Activated CD8-positive, alpha-beta T cell treated with anti-CD3 and anti-CD28 coated beads for 36 hours (primary cell): ENCODE results near the gene THRB. TPM values are rescaled to one million over a fixed set of nuclear protein-coding genes. Genes with fewer than 3 reads are reported as not detected.
"Not testable (repeated sequence)": the region's sequence is repeated elsewhere in the genome, so short reads cannot be mapped to it uniquely, and the experiment has no call there.

Experiments used
- ATAC-seq: fragments of 200-7000 bp; cut with Tn5 transposase; one replicate; pipeline ENCODE4 v1.10.0; 2021; ENCODE audit warnings: mild to moderate bottlenecking, moderate library complexity
- CTCF ChIA-PET: fragments of 350-600 bp; sonication (Branson Sonifier 250); formaldehyde crosslinking; loops from one replicate; lab custom pipeline; 2021; ENCODE audit warnings: antibody characterized with exemption; lab: Charles Lee
- POLR2A ChIA-PET: fragments of 350-600 bp; sonication (Branson Sonifier 250); formaldehyde crosslinking; loops from one replicate; lab custom pipeline; 2021; ENCODE audit warnings: antibody characterized with exemption; lab: Charles Lee
- DNase-seq: peaks from one replicate; pipeline ENCODE4 v3.0.0-alpha.2; 2020
- H3K27ac Mint-ChIP-seq: one replicate; pipeline ENCODE4 v1.8.0; 2021; ENCODE audit warnings: mild to moderate bottlenecking, mixed read lengths
- H3K27me3 Mint-ChIP-seq: one replicate; pipeline ENCODE4 v1.8.0; 2021; ENCODE audit warnings: mixed read lengths
- H3K36me3 Mint-ChIP-seq: one replicate; pipeline ENCODE4 v1.8.0; 2021; ENCODE audit warnings: low read depth, mixed read lengths
- H3K4me1 Mint-ChIP-seq: one replicate; pipeline ENCODE4 v1.8.0; 2021; ENCODE audit warnings: low read depth, mixed read lengths
- H3K4me3 Mint-ChIP-seq: one replicate; pipeline ENCODE4 v1.8.0; 2021; ENCODE audit warnings: mild to moderate bottlenecking, moderate library complexity, mixed read lengths
- H3K9me3 Mint-ChIP-seq: one replicate; pipeline ENCODE4 v1.8.0; 2021; ENCODE audit warnings: mixed read lengths
- intact Hi-C: fragments of 100-400 bp; cut with micrococcal nuclease; formaldehyde crosslinking; loops from one replicate; pipeline ENCODE4 v1.10.0; 2022
- total RNA-seq, 2 experiments: library from RNA; stranded (reverse); gene quantifications; one replicate each; pipeline ENCODE4 v1.2.3, GENCODE V29; 2021
- TF ChIP-seq, protein P1 (sequence below): fragments of 200-600 bp; IDR thresholded peaks from one replicate; pipeline ENCODE4 v1.8.0; 2022; ENCODE audit warnings: antibody characterized with exemption, mild to moderate bottlenecking

THRB gene
- total RNA-seq, 2 experiments from 2014 or later = not detected

- ChIA-PET CTCF (no interaction called here), POLR2A (no interaction called here)
- H3K36me3 Mint-ChIP-seq = no peaks in the 10 kb centered on the region
- no peak overlapping the region for H3K4me3 Mint-ChIP-seq
- no peak overlapping the region for H3K27ac Mint-ChIP-seq
- no peak for ATAC-seq
- H3K4me1 Mint-ChIP-seq = no peaks in the 10 kb centered on the region
- H3K27me3 Mint-ChIP-seq = no peaks in the 10 kb centered on the region
- no peak for DNase-seq
- H3K9me3 Mint-ChIP-seq = no peaks in the 10 kb centered on the region
- intact Hi-C loops = no loop called here
- TF ChIP-seq, protein P1, sequence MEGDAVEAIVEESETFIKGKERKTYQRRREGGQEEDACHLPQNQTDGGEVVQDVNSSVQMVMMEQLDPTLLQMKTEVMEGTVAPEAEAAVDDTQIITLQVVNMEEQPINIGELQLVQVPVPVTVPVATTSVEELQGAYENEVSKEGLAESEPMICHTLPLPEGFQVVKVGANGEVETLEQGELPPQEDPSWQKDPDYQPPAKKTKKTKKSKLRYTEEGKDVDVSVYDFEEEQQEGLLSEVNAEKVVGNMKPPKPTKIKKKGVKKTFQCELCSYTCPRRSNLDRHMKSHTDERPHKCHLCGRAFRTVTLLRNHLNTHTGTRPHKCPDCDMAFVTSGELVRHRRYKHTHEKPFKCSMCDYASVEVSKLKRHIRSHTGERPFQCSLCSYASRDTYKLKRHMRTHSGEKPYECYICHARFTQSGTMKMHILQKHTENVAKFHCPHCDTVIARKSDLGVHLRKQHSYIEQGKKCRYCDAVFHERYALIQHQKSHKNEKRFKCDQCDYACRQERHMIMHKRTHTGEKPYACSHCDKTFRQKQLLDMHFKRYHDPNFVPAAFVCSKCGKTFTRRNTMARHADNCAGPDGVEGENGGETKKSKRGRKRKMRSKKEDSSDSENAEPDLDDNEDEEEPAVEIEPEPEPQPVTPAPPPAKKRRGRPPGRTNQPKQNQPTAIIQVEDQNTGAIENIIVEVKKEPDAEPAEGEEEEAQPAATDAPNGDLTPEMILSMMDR = no peak
These were observed 93.4 kb downstream of the THRB start for GRCh38 chr3:24401090-24401810.

DNA sequence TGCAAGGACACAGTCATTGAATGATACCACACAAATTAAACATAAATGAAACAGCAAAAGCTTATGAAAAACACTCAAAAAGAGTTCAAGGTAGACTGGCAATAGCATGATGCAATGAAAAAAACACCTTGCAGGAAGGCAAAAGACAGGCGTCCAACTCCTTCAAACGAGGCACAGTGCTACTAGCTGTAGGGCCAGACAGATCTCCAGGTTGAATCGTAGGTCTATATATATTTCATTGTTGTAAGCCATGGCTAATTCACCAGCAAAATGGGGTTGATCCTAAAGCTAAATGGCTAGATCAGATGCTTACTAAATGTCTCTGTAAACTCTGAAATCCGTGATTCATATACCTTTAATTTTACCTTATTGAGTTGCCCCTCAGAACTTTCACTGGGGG is 94.2 kb downstream of the THRB start:
- H3K27ac Mint-ChIP-seq = no peak overlapping the region

DNA sequence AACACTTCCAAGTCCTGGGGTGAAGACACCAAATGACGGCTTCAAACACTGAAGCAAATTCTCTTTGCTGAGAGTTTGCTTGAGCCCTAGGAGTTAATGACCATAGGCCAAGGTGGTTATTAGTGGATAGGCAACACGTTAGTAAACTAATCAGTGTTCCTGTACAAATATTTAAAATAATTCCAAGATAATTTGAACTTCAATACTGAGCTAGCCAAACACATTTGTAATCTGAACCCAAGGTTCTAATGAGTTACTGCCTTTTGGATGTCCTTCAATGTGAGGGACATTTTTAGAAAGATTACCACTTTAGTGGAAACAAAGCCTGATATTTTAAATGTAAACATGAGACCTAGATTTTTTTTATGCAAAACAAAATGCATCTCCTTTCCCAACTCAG is 94.6 kb downstream of the THRB start:
- POLR2A ChIA-PET = no interaction called here
- no peak for DNase-seq
- no peak overlapping the region for H3K4me3 Mint-ChIP-seq
- TF ChIP-seq, protein P1 = no peak
- no peaks in the 10 kb centered on the region for H3K36me3 Mint-ChIP-seq
- no peaks in the 10 kb centered on the region for H3K27me3 Mint-ChIP-seq
- ATAC-seq = no peak
- CTCF ChIA-PET = no interaction called here
- intact Hi-C loops = no loop called here
- H3K4me1 Mint-ChIP-seq = no peaks in the 10 kb centered on the region
- no peak overlapping the region for H3K27ac Mint-ChIP-seq
- H3K9me3 Mint-ChIP-seq = no peaks in the 10 kb centered on the region

More for the DNA sequence above, 94.2 kb downstream of the THRB start:
- CTCF ChIA-PET = no interaction called here
- Mint-ChIP-seq H3K27me3 (no peaks in the 10 kb centered on the region), H3K4me3 (no peak overlapping the region), H3K36me3 (no peaks in the 10 kb centered on the region), H3K9me3 (no peaks in the 10 kb centered on the region), H3K4me1 (no peaks in the 10 kb centered on the region)
- POLR2A ChIA-PET = no interaction called here
- intact Hi-C loops = no loop called here
- ATAC-seq = no peak
- DNase-seq = no peak
- TF ChIP-seq, protein P1 = no peak

- POLR2A ChIA-PET = no interaction called here
- intact Hi-C loops = no loop called here
- Mint-ChIP-seq H3K9me3 (no peaks in the 10 kb centered on the region), H3K36me3 (no peaks in the 10 kb centered on the region), H3K4me1 (no peaks in the 10 kb centered on the region), H3K27me3 (no peaks in the 10 kb centered on the region), H3K4me3 (no peak overlapping the region), H3K27ac (no peak overlapping the region)
- ATAC-seq = no peak
- DNase-seq = no peak
- CTCF ChIA-PET = no interaction called here
- TF ChIP-seq, protein P1 = no peak
These were observed 95.0 kb downstream of the THRB start for GRCh38 chr3:24399614-24400013.

- ATAC-seq, H3K9me3 Mint-ChIP-seq, DNase-seq, H3K4me3 Mint-ChIP-seq, POLR2A ChIA-PET, H3K4me1 Mint-ChIP-seq, CTCF ChIA-PET, intact Hi-C loops, H3K27me3 Mint-ChIP-seq, H3K27ac Mint-ChIP-seq, H3K36me3 Mint-ChIP-seq: not testable (repeated sequence)
These were observed 95.9 kb downstream of the THRB start for GRCh38 chr3:24398712-24399111.
